Measurements from ENCODE around the gene DENR. TPM values are rescaled to one million over a fixed set of nuclear protein-coding genes. Genes with fewer than 3 reads are reported as not detected.
"Not testable (repeated sequence)": the region's sequence is repeated elsewhere in the genome, so short reads cannot be mapped to it uniquely, and the experiment has no call there.

The DENR gene, protein sequence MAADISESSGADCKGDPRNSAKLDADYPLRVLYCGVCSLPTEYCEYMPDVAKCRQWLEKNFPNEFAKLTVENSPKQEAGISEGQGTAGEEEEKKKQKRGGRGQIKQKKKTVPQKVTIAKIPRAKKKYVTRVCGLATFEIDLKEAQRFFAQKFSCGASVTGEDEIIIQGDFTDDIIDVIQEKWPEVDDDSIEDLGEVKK
- 10 to 100 TPM; 35.5 to 37.3 TPM for total RNA-seq
- 58.2 to 69.9 reads per million in 2 donors for total RNA-seq

DNA sequence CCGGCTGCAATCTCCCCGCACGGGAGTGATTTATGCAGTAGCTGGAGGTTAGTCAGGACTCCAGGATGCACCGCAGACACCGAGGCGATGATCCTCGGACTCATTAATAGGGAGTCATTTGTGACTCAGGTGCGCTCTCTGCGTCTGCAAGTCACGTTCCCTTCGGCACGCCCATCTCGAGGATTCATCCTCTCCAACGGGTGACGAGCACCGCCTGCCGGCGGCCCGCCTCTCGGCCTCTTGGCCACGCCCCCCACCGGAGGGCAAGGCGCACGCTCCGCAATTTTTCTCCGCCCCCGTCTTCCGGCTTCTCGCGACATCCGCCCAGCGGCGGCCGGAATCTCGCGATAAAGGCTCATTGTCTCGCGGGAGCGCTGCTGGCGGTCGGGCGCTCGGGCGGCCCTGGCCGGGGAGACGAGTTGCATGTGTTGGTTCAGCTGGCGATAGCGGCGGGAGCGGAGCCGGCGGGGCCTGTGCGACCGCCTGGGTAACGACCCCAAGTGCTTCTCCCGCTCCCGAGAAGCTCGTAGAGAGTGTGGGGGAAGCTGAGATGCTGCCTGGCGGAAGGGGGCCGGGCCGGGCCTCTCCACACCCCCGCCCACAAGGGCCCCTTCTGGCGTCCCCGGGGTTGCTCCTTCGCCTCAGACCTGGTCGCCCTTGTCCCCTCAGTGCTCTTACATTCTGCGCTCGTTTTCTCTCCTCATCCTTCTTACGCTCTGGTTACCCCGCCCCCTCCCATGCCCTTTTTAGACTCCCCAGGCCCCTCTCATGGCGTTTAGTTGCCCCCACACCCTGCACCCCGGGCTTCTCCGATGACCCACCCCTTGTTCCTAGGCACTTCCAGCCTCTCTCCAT is at the start of gene DENR:
Gene DENR (plus strand): TSS at position 361 of the 855 bp plus-strand sequence. CDS start 878 bp downstream, outside the sequence.
- Mint-ChIP-seq H3K4me1 (peaks cover 44% of the 10 kb centered on the region), H3K27me3 (no peaks in the 10 kb centered on the region), H3K27ac (peak within 1 kb of the TSS; percentile 95), H3K36me3 (ENCODE audit: low read depth) (peaks cover 13% of the 10 kb centered on the region), H3K4me3 (peak within 1 kb of the TSS; percentile 98)
- ATAC-seq (peak; percentile 95), DNase-seq (peak; percentile 99 to 100 (median 100))
- H3K9me3 ChIP-seq (ENCODE audit: control insufficient read depth, low read length, poor library complexity, severe bottlenecking): no peaks in the 10 kb centered on the region

DNA sequence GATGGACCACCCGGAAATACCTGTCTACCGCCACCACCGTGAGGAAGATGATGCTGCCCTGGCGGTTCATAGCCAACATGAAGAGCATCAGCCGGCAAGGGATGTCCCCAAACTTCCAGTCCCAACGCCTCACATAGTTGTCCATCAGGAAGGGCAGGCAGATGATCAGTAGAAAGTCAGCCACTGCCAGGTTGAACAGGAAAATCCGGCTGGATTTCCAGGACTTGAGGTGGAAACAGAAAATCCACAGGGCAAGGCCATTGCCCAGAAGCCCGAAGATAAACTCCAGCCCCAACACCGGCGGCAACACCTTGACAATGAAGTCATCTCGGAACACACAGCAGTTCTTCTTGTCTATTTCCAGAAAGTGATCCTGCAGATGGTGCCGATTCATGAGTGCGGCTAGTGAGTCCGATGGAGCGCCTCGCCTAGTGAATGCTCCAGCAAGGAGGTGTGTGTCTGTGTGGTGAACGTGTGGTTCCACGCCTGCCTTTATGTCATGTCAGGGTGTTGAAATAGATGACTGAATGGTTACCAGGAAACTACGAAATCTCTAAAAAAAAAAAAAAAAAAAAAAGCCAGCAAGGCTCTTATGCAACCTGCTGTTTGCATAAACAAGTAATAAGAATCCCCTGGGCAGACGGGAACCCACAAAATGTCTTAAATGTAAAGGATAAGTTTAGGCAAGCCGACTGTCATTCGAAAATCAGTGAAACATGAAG is 49.6 kb upstream of the DENR start, which contains the start of gene HCAR2:
Gene HCAR2 (minus strand): TSS at position 468 of the 722 bp plus-strand sequence. CDS start 74 bp downstream, at position 394.
- not testable (repeated sequence) for ATAC-seq; H3K36me3 Mint-ChIP-seq (ENCODE audit: low read depth); H3K4me1 Mint-ChIP-seq; DNase-seq; H3K4me3 Mint-ChIP-seq; H3K9me3 ChIP-seq (ENCODE audit: control insufficient read depth, low read length, poor library complexity, severe bottlenecking); H3K27ac Mint-ChIP-seq
- peaks cover 20% of the 10 kb centered on the region for H3K27me3 Mint-ChIP-seq

DNA sequence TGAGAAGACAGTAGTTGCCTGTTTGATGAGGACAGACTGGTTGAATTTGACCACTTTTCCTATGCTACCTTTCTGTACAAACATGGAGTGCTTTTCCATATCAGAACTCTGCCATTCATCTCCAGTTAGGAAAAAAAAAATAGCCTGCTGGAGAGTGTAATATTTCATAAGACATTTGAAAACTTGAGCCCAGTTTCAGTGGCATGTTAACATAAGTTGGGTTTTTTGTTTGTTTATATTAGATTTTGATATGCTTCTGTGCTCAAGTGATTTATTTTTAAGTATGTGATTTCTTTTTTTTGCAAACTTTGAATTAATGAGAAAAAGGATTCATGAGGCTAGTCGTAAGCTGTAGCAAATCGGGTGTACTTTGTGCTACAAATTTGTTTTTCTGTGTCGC is 48.8 kb upstream of the DENR start:
- not testable (repeated sequence) for H3K27ac Mint-ChIP-seq; ATAC-seq; H3K4me3 Mint-ChIP-seq; DNase-seq; H3K9me3 ChIP-seq (ENCODE audit: control insufficient read depth, low read length, poor library complexity, severe bottlenecking); H3K4me1 Mint-ChIP-seq; H3K36me3 Mint-ChIP-seq (ENCODE audit: low read depth)
- peaks cover 20% of the 10 kb centered on the region for H3K27me3 Mint-ChIP-seq

- not testable (repeated sequence) for H3K27ac Mint-ChIP-seq; H3K4me3 Mint-ChIP-seq; DNase-seq; ATAC-seq; H3K36me3 Mint-ChIP-seq (ENCODE audit: low read depth); H3K9me3 ChIP-seq (ENCODE audit: control insufficient read depth, low read length, poor library complexity, severe bottlenecking); H3K4me1 Mint-ChIP-seq
- H3K27me3 Mint-ChIP-seq: peaks cover 13% of the 10 kb centered on the region
Measured at GRCh38 chr12:122709287-122709686, 43.3 kb upstream of the DENR start.

- H3K27me3 Mint-ChIP-seq: peaks cover 12% of the 10 kb centered on the region
- H3K27ac Mint-ChIP-seq; DNase-seq; H3K36me3 Mint-ChIP-seq (ENCODE audit: low read depth); ATAC-seq; H3K9me3 ChIP-seq (ENCODE audit: control insufficient read depth, low read length, poor library complexity, severe bottlenecking); H3K4me1 Mint-ChIP-seq; H3K4me3 Mint-ChIP-seq: not testable (repeated sequence)
Measured at GRCh38 chr12:122710341-122710740, 42.3 kb upstream of the DENR start.

DNA sequence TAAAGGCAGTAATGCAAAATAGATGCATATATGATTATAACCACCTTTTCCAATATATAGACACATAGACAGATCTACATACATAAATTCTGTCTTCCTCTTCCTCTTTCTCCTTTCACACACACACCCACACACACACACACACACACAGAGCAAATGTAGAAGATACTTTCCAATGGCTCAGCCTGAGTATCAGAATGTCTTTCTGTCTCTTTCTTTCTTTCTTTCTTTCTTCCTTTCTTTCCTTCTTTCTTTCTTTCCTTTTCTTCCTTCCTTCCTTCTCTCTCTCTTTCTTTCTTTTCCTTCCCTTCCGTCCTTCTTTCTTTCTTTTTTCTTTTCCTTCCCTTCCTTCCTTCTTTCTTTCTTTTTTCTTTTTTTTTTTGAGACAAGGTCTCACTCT is 41.4 kb upstream of the DENR start:
- ATAC-seq; DNase-seq; H3K36me3 Mint-ChIP-seq (ENCODE audit: low read depth); H3K4me1 Mint-ChIP-seq; H3K9me3 ChIP-seq (ENCODE audit: control insufficient read depth, low read length, poor library complexity, severe bottlenecking); H3K4me3 Mint-ChIP-seq; H3K27ac Mint-ChIP-seq: not testable (repeated sequence)
- peaks cover 20% of the 10 kb centered on the region for H3K27me3 Mint-ChIP-seq

DNA sequence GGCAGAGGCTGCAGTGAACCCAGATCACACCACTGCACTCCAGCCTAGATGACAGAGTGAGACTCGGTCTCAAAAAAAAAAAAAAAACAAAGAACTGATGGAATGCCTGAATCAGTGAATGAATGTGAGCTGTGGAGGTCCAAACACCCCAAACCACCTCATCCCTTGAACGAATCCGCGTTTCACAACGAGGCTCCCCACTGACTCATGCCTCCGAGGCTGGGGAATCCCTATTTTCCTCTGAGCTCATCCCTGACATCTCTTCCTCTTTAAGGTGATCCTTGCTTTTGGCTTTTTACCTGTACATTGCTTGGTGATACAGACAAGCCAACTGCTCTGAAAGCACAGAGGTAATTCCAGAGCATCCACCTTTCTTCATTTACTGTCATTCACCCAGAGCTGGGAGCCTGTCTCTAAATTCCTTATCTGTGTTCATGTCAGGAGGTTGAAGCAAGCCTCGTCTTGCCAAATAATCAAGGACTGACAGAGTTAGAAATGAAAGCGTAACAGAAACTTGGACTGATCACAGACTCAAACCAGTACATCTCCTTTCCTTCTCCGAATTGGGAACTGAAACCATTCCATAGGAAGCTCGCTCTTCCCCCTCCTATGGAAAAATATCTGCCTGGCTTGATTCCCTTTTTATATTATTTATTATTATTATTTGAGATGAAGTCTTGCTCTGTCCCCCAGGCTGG is 39.0 kb upstream of the DENR start:
- H3K36me3 Mint-ChIP-seq (ENCODE audit: low read depth); H3K27ac Mint-ChIP-seq; H3K4me1 Mint-ChIP-seq; H3K9me3 ChIP-seq (ENCODE audit: control insufficient read depth, low read length, poor library complexity, severe bottlenecking); ATAC-seq; H3K4me3 Mint-ChIP-seq; DNase-seq: not testable (repeated sequence)
- peaks cover 26% of the 10 kb centered on the region for H3K27me3 Mint-ChIP-seq

GRCh38 chr12:122715211-122715610 is 37.4 kb upstream of the DENR start:
- H3K36me3 Mint-ChIP-seq (ENCODE audit: low read depth); H3K9me3 ChIP-seq (ENCODE audit: control insufficient read depth, low read length, poor library complexity, severe bottlenecking); H3K27ac Mint-ChIP-seq; H3K4me1 Mint-ChIP-seq; ATAC-seq; H3K4me3 Mint-ChIP-seq; DNase-seq: not testable (repeated sequence)
- H3K27me3 Mint-ChIP-seq: peaks cover 26% of the 10 kb centered on the region

- H3K27me3 Mint-ChIP-seq: peaks cover 29% of the 10 kb centered on the region
- H3K4me1 Mint-ChIP-seq; H3K9me3 ChIP-seq (ENCODE audit: control insufficient read depth, low read length, poor library complexity, severe bottlenecking); H3K36me3 Mint-ChIP-seq (ENCODE audit: low read depth); H3K4me3 Mint-ChIP-seq; H3K27ac Mint-ChIP-seq; DNase-seq; ATAC-seq: not testable (repeated sequence)
Measured at GRCh38 chr12:122716658-122717057, 36.0 kb upstream of the DENR start, which contains the start of gene HCAR3. Gene HCAR3 (minus strand): TSS chr12:122716811. CDS start chr12:122716737, 74 bp downstream.

GRCh38 chr12:122721057-122721545 is 31.5 kb upstream of the DENR start:
- H3K9me3 ChIP-seq (ENCODE audit: control insufficient read depth, low read length, poor library complexity, severe bottlenecking): no peaks in the 10 kb centered on the region
- Mint-ChIP-seq H3K27me3 (peaks cover 25% of the 10 kb centered on the region), H3K36me3 (ENCODE audit: low read depth) (no peaks in the 10 kb centered on the region), H3K27ac (no peak overlapping the region), H3K4me1 (peaks cover 4% of the 10 kb centered on the region), H3K4me3 (no peak overlapping the region)
- DNase-seq (no peak), ATAC-seq (no peak)

GRCh38 chr12:122722387-122722786 is 30.2 kb upstream of the DENR start:
- H3K9me3 ChIP-seq (ENCODE audit: control insufficient read depth, low read length, poor library complexity, severe bottlenecking): no peaks in the 10 kb centered on the region
- DNase-seq (no peak), ATAC-seq (no peak)
- Mint-ChIP-seq H3K4me3 (no peak overlapping the region), H3K36me3 (ENCODE audit: low read depth) (no peaks in the 10 kb centered on the region), H3K27ac (no peak overlapping the region), H3K27me3 (peaks cover 24% of the 10 kb centered on the region), H3K4me1 (peaks cover 8% of the 10 kb centered on the region)

- H3K27me3 Mint-ChIP-seq: peaks cover 32% of the 10 kb centered on the region
- peaks cover 8% of the 10 kb centered on the region for H3K4me1 Mint-ChIP-seq
- ATAC-seq: no peak
- no peaks in the 10 kb centered on the region for H3K36me3 Mint-ChIP-seq (ENCODE audit: low read depth)
- no peak overlapping the region for H3K4me3 Mint-ChIP-seq
- no peak overlapping the region for H3K27ac Mint-ChIP-seq
- no peak for DNase-seq
- H3K9me3 ChIP-seq (ENCODE audit: control insufficient read depth, low read length, poor library complexity, severe bottlenecking): no peaks in the 10 kb centered on the region
Measured at GRCh38 chr12:122724641-122725243, 27.9 kb upstream of the DENR start.
